Kidney (tissue), 14 donors: ENCODE results near the gene BICD2. TPM values are rescaled to one million over a fixed set of nuclear protein-coding genes. Genes with fewer than 3 reads are reported as not detected.

Experiments
- DNase-seq, 5 donors: peaks; one replicate each; pipeline ENCODE4 v3.0.0-alpha.2; 2013 to 2020
- FAIRE-seq: peaks from 2 replicates; lab custom pipeline; 2012; peaks lifted over from hg19 to GRCh38; lab: Jason Lieb, UNC
- H3K27ac ChIP-seq, 2 donors: one replicate each; pipeline ENCODE4 v1.7.0; 2013; ENCODE audit warnings: low read depth in 2 of 2, low read length in 2 of 2, inconsistent platforms in 1 of 2
- H3K27me3 ChIP-seq: one replicate; pipeline ENCODE4 v1.7.1; 2013; ENCODE audit warnings: low read length, inconsistent platforms; ENCODE audit not compliant: control insufficient read depth, insufficient read depth
- H3K36me3 ChIP-seq, 3 donors: one replicate each; pipeline versions ENCODE4 v1.7.0 to v1.7.1; 2013; ENCODE audit warnings: low read length in 3 of 3, control low read depth in 1 of 3, inconsistent platforms in 1 of 3; ENCODE audit not compliant: insufficient read depth in 3 of 3, control insufficient read depth in 2 of 3
- H3K4me1 ChIP-seq, 3 donors: one replicate each; pipeline versions ENCODE4 v1.7.0 to v1.7.1; 2013; ENCODE audit warnings: low read length in 3 of 3, inconsistent platforms in 1 of 3, low read depth in 1 of 3; ENCODE audit not compliant: control insufficient read depth in 2 of 3, insufficient read depth in 2 of 3
- H3K4me3 ChIP-seq, 3 donors: one replicate each; pipeline versions ENCODE4 v1.7.0 to v1.8.1; 2013; ENCODE audit warnings: low read length in 3 of 3, control low read depth in 1 of 3, inconsistent platforms in 1 of 3
- H3K9ac ChIP-seq, 3 donors: one replicate each; pipeline versions ENCODE4 v1.7.0 to v1.7.1; 2013; ENCODE audit warnings: low read length in 3 of 3, control low read depth in 1 of 3, inconsistent platforms in 1 of 3
- H3K9me3 ChIP-seq, 3 donors: one replicate each; pipeline versions ENCODE4 v1.7.0 to v1.7.1; 2013; ENCODE audit warnings: low read length in 3 of 3, control low read depth in 1 of 3, inconsistent platforms in 1 of 3; ENCODE audit not compliant: control insufficient read depth in 2 of 3, insufficient read depth in 1 of 3
- intact Hi-C: fragments of 100-400 bp; cut with DNase I; formaldehyde crosslinking; loops from one replicate; pipeline ENCODE4 v1.11.1; 2022
- polyA plus RNA-seq: library from polyadenylated mRNA; stranded (reverse); fragments of 350-450 nt; fragmentation: Illumina TruSeq; extraction: RNeasy Lipid Tissue Mini Kit (QIAGEN cat#74804); gene quantifications from one replicate; pipeline ENCODE4 v1.2.3, GENCODE V29; 2014; ENCODE audit warnings: low read depth, low replicate concordance; ENCODE audit not compliant: insufficient read depth
- total RNA-seq: library from RNA; stranded (reverse); fragmentation: NEBNext Ultra II Directional; extraction: Animal tissue kit (Norgen Biotek cat#: 25700); gene quantifications from one replicate; pipeline ENCODE4 v1.2.1, GENCODE V29; 2021
- TF ChIP-seq, protein P1 (sequence below): IDR thresholded peaks from 3 replicates; pipeline ENCODE4 v1.5.1; 2012; ENCODE audit warnings: mild to moderate bottlenecking, moderate library complexity, borderline replicate concordance; ENCODE audit not compliant: insufficient read depth; ENCODE audit errors: extremely low read depth
- donor health status: control.
- donor health status: control.
- donor health status: control.
- donor health status: control.
- donor health status: control.
- donor health status: DM: yes; HTN: yes; CAD: no.
- donor health status: Normal renal cell carcinoma (clear cell type).

BICD2 gene
- total and polyA plus RNA-seq, 2 donors from 2014 or later, result 10.0 to 25.2 TPM

GRCh38 chr9:92759446-92759845 is 5.2 kb downstream of the BICD2 start:
- H3K4me3 ChIP-seq, result no peak overlapping the region
- H3K27ac ChIP-seq, result no peak overlapping the region
- no peak for FAIRE-seq
- TF ChIP-seq, protein P1, sequence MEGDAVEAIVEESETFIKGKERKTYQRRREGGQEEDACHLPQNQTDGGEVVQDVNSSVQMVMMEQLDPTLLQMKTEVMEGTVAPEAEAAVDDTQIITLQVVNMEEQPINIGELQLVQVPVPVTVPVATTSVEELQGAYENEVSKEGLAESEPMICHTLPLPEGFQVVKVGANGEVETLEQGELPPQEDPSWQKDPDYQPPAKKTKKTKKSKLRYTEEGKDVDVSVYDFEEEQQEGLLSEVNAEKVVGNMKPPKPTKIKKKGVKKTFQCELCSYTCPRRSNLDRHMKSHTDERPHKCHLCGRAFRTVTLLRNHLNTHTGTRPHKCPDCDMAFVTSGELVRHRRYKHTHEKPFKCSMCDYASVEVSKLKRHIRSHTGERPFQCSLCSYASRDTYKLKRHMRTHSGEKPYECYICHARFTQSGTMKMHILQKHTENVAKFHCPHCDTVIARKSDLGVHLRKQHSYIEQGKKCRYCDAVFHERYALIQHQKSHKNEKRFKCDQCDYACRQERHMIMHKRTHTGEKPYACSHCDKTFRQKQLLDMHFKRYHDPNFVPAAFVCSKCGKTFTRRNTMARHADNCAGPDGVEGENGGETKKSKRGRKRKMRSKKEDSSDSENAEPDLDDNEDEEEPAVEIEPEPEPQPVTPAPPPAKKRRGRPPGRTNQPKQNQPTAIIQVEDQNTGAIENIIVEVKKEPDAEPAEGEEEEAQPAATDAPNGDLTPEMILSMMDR, result no peak
- no peak overlapping the region for H3K9ac ChIP-seq
- no peaks in the 10 kb centered on the region for H3K36me3 ChIP-seq
- intact Hi-C loops, result no loop called here
- no peaks in the 10 kb centered on the region for H3K27me3 ChIP-seq
- H3K4me1 ChIP-seq, result peaks cover 0 to 27% (median 11%) of the 10 kb centered on the region in 3 donors
- peak in 1 of 5 donors; percentile 45 for DNase-seq
- H3K9me3 ChIP-seq, result no peaks in the 10 kb centered on the region

DNA sequence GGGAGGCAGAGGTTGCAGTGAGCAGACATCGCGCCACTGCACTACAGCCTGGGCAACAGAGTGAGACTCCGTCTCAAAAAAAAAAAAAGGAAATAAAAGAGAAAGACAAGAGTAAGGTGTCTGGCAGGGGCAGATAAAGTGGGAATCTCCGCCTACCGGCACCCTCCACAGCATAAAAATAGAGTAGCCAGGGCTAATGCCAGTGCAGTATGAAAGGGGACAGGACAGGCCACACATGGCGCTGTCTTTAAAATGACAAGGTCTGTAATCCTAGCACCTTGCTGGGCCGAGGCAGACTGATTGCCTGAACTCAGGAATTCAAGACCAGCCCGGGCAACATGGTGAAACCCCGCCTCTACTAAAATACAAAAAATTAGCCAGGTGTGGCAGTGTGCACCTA is 7.8 kb downstream of the BICD2 start:
- intact Hi-C loops, result no loop called here
- H3K9ac ChIP-seq, result no peak overlapping the region
- H3K36me3 ChIP-seq, result no peaks in the 10 kb centered on the region
- DNase-seq, result no peak
- H3K27me3 ChIP-seq, result no peaks in the 10 kb centered on the region
- H3K27ac ChIP-seq, result no peak overlapping the region
- no peak for FAIRE-seq
- TF ChIP-seq, protein P1, result no peak
- no peak overlapping the region for H3K4me3 ChIP-seq
- peaks cover 0 to 14% (median 3%) of the 10 kb centered on the region in 3 donors for H3K4me1 ChIP-seq
- no peaks in the 10 kb centered on the region for H3K9me3 ChIP-seq

- no peak for DNase-seq
- Histone ChIP-seq H3K4me1 (peaks cover 3 to 8% (median 3%) of the 10 kb centered on the region in 3 donors), H3K27ac (no peak overlapping the region), H3K9ac (no peak overlapping the region), H3K36me3 (no peaks in the 10 kb centered on the region), H3K4me3 (no peak overlapping the region), H3K27me3 (no peaks in the 10 kb centered on the region), H3K9me3 (no peaks in the 10 kb centered on the region)
- intact Hi-C loops, result no loop called here
- no peak for FAIRE-seq
- TF ChIP-seq, protein P1, result no peak
Observed at GRCh38 chr9:92754091-92754745, 10.4 kb downstream of the BICD2 start.
